WTC11 (cell line): ENCODE data around the gene SLC26A8. TPM values are rescaled to one million over a fixed set of nuclear protein-coding genes. Genes with fewer than 3 reads are reported as not detected.

Experiments
- ATAC-seq: fragments of 200-7000 bp; cut with Tn5 transposase; 2 replicates; pipeline ENCODE4 v1.10.0; 2021; ENCODE audit warnings: mild to moderate bottlenecking, moderate library complexity
- CTCF ChIA-PET: fragments of 300-600 bp; sonication (Branson Sonifier 250); formaldehyde crosslinking; loops from one replicate; lab custom pipeline; 2021; ENCODE audit warnings: antibody characterized with exemption; lab: Charles Lee
- POLR2A ChIA-PET: fragments of 350-600 bp; sonication (Branson Sonifier 250); formaldehyde crosslinking; loops from one replicate; lab custom pipeline; 2021; ENCODE audit warnings: antibody characterized with exemption; lab: Charles Lee
- DNase-seq: peaks from one replicate; pipeline ENCODE4 v3.0.0; 2021; ENCODE audit warnings: low spot score
- H3K27ac Mint-ChIP-seq: 2 replicates; pipeline ENCODE4 v1.8.0; 2021; ENCODE audit warnings: mixed read lengths
- H3K27me3 Mint-ChIP-seq: 2 replicates; pipeline ENCODE4 v1.8.0; 2021; ENCODE audit warnings: low read depth, mild to moderate bottlenecking, moderate library complexity, mixed read lengths
- H3K36me3 Mint-ChIP-seq: 2 replicates; pipeline ENCODE4 v1.8.0; 2021; ENCODE audit warnings: mixed read lengths
- H3K4me1 Mint-ChIP-seq: 2 replicates; pipeline ENCODE4 v1.8.0; 2022; ENCODE audit warnings: mixed read lengths
- H3K4me3 Mint-ChIP-seq: 2 replicates; pipeline ENCODE4 v1.8.0; 2021; ENCODE audit warnings: mild to moderate bottlenecking, moderate library complexity, mixed read lengths
- H3K9me3 Mint-ChIP-seq: 2 replicates; pipeline ENCODE4 v1.8.0; 2021; ENCODE audit warnings: mixed read lengths
- E2F1 ChIP-seq: sonication (generic); formaldehyde crosslinking; IDR thresholded peaks from 2 replicates; pipeline ENCODE4 v1.8.0; 2022; ENCODE audit warnings: mild to moderate bottlenecking, missing genetic modification reagents
- ERG ChIP-seq: fragments of 250-450 bp; sonication (Bioruptor Pico); IDR thresholded peaks from 2 replicates; pipeline ENCODE4 v1.8.0; 2021; ENCODE audit warnings: mild to moderate bottlenecking
- ESRRA ChIP-seq: sonication (generic); formaldehyde crosslinking; IDR thresholded peaks from 2 replicates; pipeline ENCODE4 v1.8.1; 2022; ENCODE audit warnings: mild to moderate bottlenecking, missing genetic modification reagents, borderline replicate concordance
- GTF2I ChIP-seq: fragments of 250-450 bp; sonication (Bioruptor Pico); conservative IDR thresholded peaks from 2 replicates; pipeline ENCODE4 v1.4.0; 2021; ENCODE audit warnings: mild to moderate bottlenecking
- JUN ChIP-seq: sonication (generic); formaldehyde crosslinking; IDR thresholded peaks from 2 replicates; pipeline ENCODE4 v1.8.0; 2023; ENCODE audit warnings: mild to moderate bottlenecking, missing genetic modification reagents
- KAT7 ChIP-seq: sonication (generic); formaldehyde crosslinking; IDR thresholded peaks from 2 replicates; pipeline ENCODE4 v1.8.1; 2023; ENCODE audit warnings: missing genetic modification reagents, mild to moderate bottlenecking, borderline replicate concordance
- PRDM15 ChIP-seq: sonication (generic); formaldehyde crosslinking; IDR thresholded peaks from 2 replicates; pipeline ENCODE4 v1.8.0; 2022; ENCODE audit warnings: missing genetic modification reagents
- SMAD3 ChIP-seq: sonication (generic); formaldehyde crosslinking; IDR thresholded peaks from 2 replicates; pipeline ENCODE4 v1.8.0; 2022; ENCODE audit warnings: missing genetic modification reagents, mild to moderate bottlenecking, borderline replicate concordance
- TCF7 ChIP-seq: sonication (generic); formaldehyde crosslinking; IDR thresholded peaks from 2 replicates; pipeline ENCODE4 v1.8.0; 2022; ENCODE audit warnings: mild to moderate bottlenecking, low read depth, missing genetic modification reagents, moderate library complexity
- TEAD1 ChIP-seq: sonication (generic); formaldehyde crosslinking; IDR thresholded peaks from 2 replicates; pipeline ENCODE4 v1.8.0; 2022; ENCODE audit warnings: mild to moderate bottlenecking, missing genetic modification reagents
- USF2 ChIP-seq: sonication (generic); formaldehyde crosslinking; IDR thresholded peaks from 2 replicates; pipeline ENCODE4 v1.8.1; 2023; ENCODE audit warnings: mild to moderate bottlenecking, missing genetic modification reagents, moderate library complexity
- ZNF121 ChIP-seq: sonication (generic); formaldehyde crosslinking; IDR thresholded peaks from 2 replicates; pipeline ENCODE4 v1.8.0; 2023; ENCODE audit warnings: missing genetic modification reagents
- ZNF396 ChIP-seq: fragments of 250-450 bp; sonication (Bioruptor Pico); IDR thresholded peaks from 2 replicates; pipeline ENCODE4 v1.8.0; 2021; ENCODE audit warnings: mild to moderate bottlenecking, moderate library complexity, borderline replicate concordance
- ZNF416 ChIP-seq: fragments of 250-450 bp; sonication (Bioruptor Pico); IDR thresholded peaks from 2 replicates; pipeline ENCODE4 v1.9.0; 2021; ENCODE audit warnings: mild to moderate bottlenecking, inconsistent platforms
- ZNF423 ChIP-seq: fragments of 250-450 bp; sonication (Bioruptor Pico); IDR thresholded peaks from 2 replicates; pipeline ENCODE4 v2.1.2; 2022; ENCODE audit warnings: mild to moderate bottlenecking, moderate library complexity
- ZNF425 ChIP-seq: fragments of 250-450 bp; sonication (Bioruptor Pico); conservative IDR thresholded peaks from 2 replicates; pipeline ENCODE4 v1.9.0; 2021; ENCODE audit warnings: mild to moderate bottlenecking
- total RNA-seq: library from RNA; stranded (reverse); gene quantifications from 3 replicates; pipeline ENCODE4 v1.2.3, GENCODE V29; 2021

Gene SLC26A8
- total RNA-seq, 1 experiment from 2014 or later = 0.50 TPM

- ATAC-seq = no peak
Observed at GRCh38 chr6:36069573-36069972, 45.1 kb upstream of the SLC26A8 start.

More at GRCh38 chr6:36069573-36069972, 45.1 kb upstream of the SLC26A8 start:
- Mint-ChIP-seq H3K4me1 (0 out of 2 replicates have a peak, but pooled peaks cover 6% of the 10 kb centered on the region), H3K36me3 (no peaks in the 10 kb centered on the region), H3K27ac (no peak overlapping the region), H3K27me3 (no peaks in the 10 kb centered on the region), H3K9me3 (no peaks in the 10 kb centered on the region), H3K4me3 (no peak overlapping the region)
- ChIA-PET CTCF (interaction anchor here (1.2 kb wide), 1 partner anchor 517 kb away, joined by 3 read pairs; no protein-coding TSS in a partner anchor), POLR2A (no interaction called here)
- TF ChIP-seq SMAD3 (CRISPR knock-in tag) = no peak
- TF ChIP-seq ZNF416 (CRISPR knock-in tag) = no peak
- no peak for TF ChIP-seq USF2 (CRISPR knock-in tag)
- no peak for TF ChIP-seq KAT7 (CRISPR knock-in tag)
- TF ChIP-seq TEAD1 (CRISPR knock-in tag) = no peak
- TF ChIP-seq PRDM15 (CRISPR knock-in tag) = no peak
- TF ChIP-seq ZNF425 (CRISPR knock-in tag) = no peak
- no peak for TF ChIP-seq JUN (CRISPR knock-in tag)
- no peak for TF ChIP-seq E2F1 (CRISPR knock-in tag)
- no peak for TF ChIP-seq ESRRA (CRISPR knock-in tag)
- TF ChIP-seq ZNF396 (CRISPR knock-in tag) = no peak
- TF ChIP-seq TCF7 = no peak
- TF ChIP-seq ZNF423 (CRISPR knock-in tag) = no peak
- no peak for TF ChIP-seq ZNF121 (CRISPR knock-in tag)
- TF ChIP-seq ERG (CRISPR knock-in tag) = no peak
- no peak for TF ChIP-seq GTF2I (CRISPR knock-in tag)
- no peak for DNase-seq
